GM19468 (cell line): ENCODE measurements around the gene FAM20C.
"Not testable (repeated sequence)": the region's sequence is repeated elsewhere in the genome, so short reads cannot be mapped to it uniquely, and the experiment has no call there.

Experiments
- ATAC-seq: cut with Tn5 transposase; IDR thresholded peaks from one replicate; pipeline ENCODE4 v1.9.1; 2021; ENCODE audit warnings: mild to moderate bottlenecking, moderate library complexity, moderate number of reproducible peaks; ENCODE audit not compliant: unreplicated experiment; ENCODE audit errors: extremely low read depth

FAM20C gene

GRCh38 chr7:234708-235553 lies 42.6 kb downstream of the FAM20C start:
- no peak for ATAC-seq

GRCh38 chr7:235576-236395 lies 43.4 kb downstream of the FAM20C start:
- no peak for ATAC-seq

- no peak for ATAC-seq
Measured at GRCh38 chr7:236967-237366, 44.6 kb downstream of the FAM20C start.

GRCh38 chr7:237385-237784 lies 45.0 kb downstream of the FAM20C start:
- no peak for ATAC-seq

GRCh38 chr7:240146-240676 lies 47.8 kb downstream of the FAM20C start:
- no peak for ATAC-seq

- no peak for ATAC-seq
Measured at GRCh38 chr7:240887-241421, 48.6 kb downstream of the FAM20C start.

GRCh38 chr7:241513-241912 lies 49.1 kb downstream of the FAM20C start:
- ATAC-seq = no peak

- not testable (repeated sequence) for ATAC-seq
Measured at GRCh38 chr7:242826-243579, 50.6 kb downstream of the FAM20C start.

GRCh38 chr7:243580-243978 lies 51.2 kb downstream of the FAM20C start:
- not testable (repeated sequence) for ATAC-seq

GRCh38 chr7:244974-245373 lies 52.6 kb downstream of the FAM20C start:
- no peak for ATAC-seq

- ATAC-seq = no peak
Measured at GRCh38 chr7:245574-246295, 53.4 kb downstream of the FAM20C start.

GRCh38 chr7:246451-246850 lies 54.1 kb downstream of the FAM20C start:
- no peak for ATAC-seq

GRCh38 chr7:247181-247580 lies 54.8 kb downstream of the FAM20C start:
- ATAC-seq = no peak

GRCh38 chr7:247636-248035 lies 55.3 kb downstream of the FAM20C start:
- no peak for ATAC-seq

- no peak for ATAC-seq
Measured at GRCh38 chr7:248732-249435, 56.5 kb downstream of the FAM20C start.

GRCh38 chr7:249989-250388 lies 57.6 kb downstream of the FAM20C start:
- ATAC-seq = no peak

GRCh38 chr7:250523-250922 lies 58.2 kb downstream of the FAM20C start:
- no peak for ATAC-seq

- ATAC-seq = no peak
Measured at GRCh38 chr7:251005-251404, 58.6 kb downstream of the FAM20C start.
